Panc1 (cell line): Measurements from ENCODE around the gene MAN2B1. TPM values are rescaled to one million over a fixed set of nuclear protein-coding genes. Genes with fewer than 3 reads are reported as not detected.

Source experiments
- ATAC-seq: fragments of 200-7000 bp; cut with Tn5 transposase; 2 replicates; pipeline ENCODE4 v1.9.1; 2020; ENCODE audit warnings: mild to moderate bottlenecking, moderate library complexity
- BruUV-seq: library from RNA; stranded (reverse); fragments of 400-500 nt; replicated peaks from 2 replicates; lab custom pipeline; 2021; lab: Mats Ljungman, UMichigan
- CTCF ChIA-PET: fragments of 300-600 bp; sonication (Branson Sonifier 250); formaldehyde crosslinking; loops from one replicate; lab custom pipeline; 2022; ENCODE audit warnings: antibody characterized with exemption; lab: Charles Lee
- POLR2A ChIA-PET: fragments of 300-600 bp; sonication (Branson Sonifier 250); formaldehyde crosslinking; loops from one replicate; lab custom pipeline; 2022; ENCODE audit warnings: antibody characterized with exemption; lab: Charles Lee
- DNase-seq: peaks from one replicate; pipeline ENCODE4 v3.0.0-alpha.2; 2010; ENCODE audit warnings: low read depth, low spot score
- H3K27ac ChIP-seq: 2 replicates; pipeline ENCODE4 v1.5.1; 2011; ENCODE audit warnings: mild to moderate bottlenecking, low read length, inconsistent platforms
- H3K27me3 ChIP-seq: fragments of 200-500 bp; sonication (Bioruptor generic); 2 replicates; pipeline ENCODE4 v1.6.0; 2014; ENCODE audit warnings: low read length, inconsistent platforms; ENCODE audit not compliant: control insufficient read depth, insufficient read depth
- H3K36me3 ChIP-seq: fragments of 200-500 bp; sonication (Bioruptor generic); 2 replicates; pipeline ENCODE4 v1.5.1; 2014; ENCODE audit warnings: inconsistent platforms, mild to moderate bottlenecking, low read length, moderate library complexity; ENCODE audit not compliant: control insufficient read depth, insufficient read depth
- H3K4me1 ChIP-seq: 2 replicates; pipeline ENCODE4 v1.5.1; 2011; ENCODE audit warnings: inconsistent platforms, mild to moderate bottlenecking, low read length, moderate library complexity; ENCODE audit not compliant: control insufficient read depth, insufficient read depth
- H3K4me3 ChIP-seq, 2 experiments: 2 replicates each; pipeline ENCODE4 v1.5.1; 2011 to 2012; ENCODE audit warnings: low read depth in 2 of 2, low read length in 2 of 2, mild to moderate bottlenecking in 2 of 2, inconsistent platforms in 1 of 2, moderate library complexity in 1 of 2
- H3K9me3 ChIP-seq: fragments of 200-500 bp; sonication (Bioruptor generic); 2 replicates; pipeline ENCODE4 v1.5.1; 2014; ENCODE audit warnings: low read depth, mild to moderate bottlenecking, inconsistent platforms, low read length, moderate library complexity; ENCODE audit not compliant: control insufficient read depth, insufficient read depth
- CTCF ChIP-seq: fragments of 450-650 bp; IDR thresholded peaks from 2 replicates; pipeline ENCODE4 v1.5.1; 2017; ENCODE audit warnings: mild to moderate bottlenecking
- POLR2AphosphoS5 ChIP-seq: IDR thresholded peaks from 2 replicates; pipeline ENCODE4 v1.6.1; 2012; ENCODE audit warnings: mild to moderate bottlenecking, low read depth, low read length, moderate library complexity
- SIN3A ChIP-seq: IDR thresholded peaks from 2 replicates; pipeline ENCODE4 v1.6.1; 2012; ENCODE audit warnings: low read depth, mild to moderate bottlenecking, low read length, moderate library complexity, borderline replicate concordance; ENCODE audit not compliant: insufficient read depth
- TCF7L2 ChIP-seq: IDR thresholded peaks from 2 replicates; pipeline ENCODE4 v1.6.1; 2011; ENCODE audit warnings: mild to moderate bottlenecking, low read depth, low read length, inconsistent platforms
- in situ Hi-C: cut with HindIII; loops from 2 replicates; pipeline ENCODE4 v1.10.0; 2016; ENCODE audit warnings: low sequenced_read_pairs, low pct_unique_long_range_greater_than_20kb
- intact Hi-C: fragments of 100-400 bp; cut with micrococcal nuclease; formaldehyde crosslinking; loops from one replicate; pipeline ENCODE4 v1.10.0; 2022; ENCODE audit not compliant: unreplicated experiment
- total RNA-seq: library from RNA; stranded (reverse); gene quantifications from one replicate; pipeline ENCODE4 v1.2.1, GENCODE V29; 2021; ENCODE audit not compliant: unreplicated experiment
- TF ChIP-seq, protein P1 (sequence below), 2 experiments: IDR thresholded peaks; 2 replicates each; pipeline ENCODE4 v1.6.1; 2011 to 2012; ENCODE audit warnings: low read depth in 2 of 2, control low read depth in 1 of 2, low read length in 1 of 2, mild to moderate bottlenecking in 1 of 2, moderate library complexity in 1 of 2; ENCODE audit not compliant: insufficient read depth in 1 of 2

The MAN2B1 gene
- total RNA-seq, 1 experiment from 2014 or later, result 43.0 TPM

DNA sequence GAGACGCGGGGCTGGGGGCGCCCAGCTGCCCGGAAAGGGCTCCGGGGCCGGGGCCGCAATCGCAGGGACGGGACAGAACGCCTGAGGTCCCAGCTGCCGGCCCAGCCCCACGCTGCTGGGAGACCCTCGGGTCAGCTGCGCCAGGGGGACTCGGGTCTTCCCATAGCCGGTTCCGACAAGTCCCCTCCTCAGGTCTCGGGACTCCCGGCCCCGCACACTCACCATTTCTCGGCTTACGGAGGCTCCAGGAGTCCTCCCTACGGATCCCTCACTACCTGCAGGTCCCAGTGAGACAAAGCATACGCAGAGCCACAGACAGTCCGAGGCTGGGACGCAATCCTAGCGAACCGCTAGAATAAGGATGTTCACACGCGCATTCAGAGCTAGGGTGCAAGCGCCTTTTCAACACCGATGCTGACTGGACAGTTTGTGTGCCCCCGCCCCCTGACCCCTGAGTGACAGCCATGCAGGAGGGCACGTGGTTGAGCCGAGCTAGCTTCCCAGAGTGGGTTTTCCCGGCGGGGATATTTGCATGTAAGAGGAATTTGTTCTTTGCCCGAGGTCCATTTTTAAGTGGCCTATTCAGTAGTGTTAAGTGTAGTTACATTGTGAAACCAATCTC is 69.5 kb downstream of the MAN2B1 start:
- no peaks in the 10 kb centered on the region for H3K4me1 ChIP-seq
- in situ Hi-C loops (no loop called here), intact Hi-C loops (no loop called here)
- no peak overlapping the region for H3K27ac ChIP-seq
- no peak overlapping the region for H3K4me3 ChIP-seq
- TF ChIP-seq POLR2AphosphoS5 (no peak), SIN3A (no peak), TCF7L2 (no peak), CTCF (no peak)
- TF ChIP-seq, protein P1, sequence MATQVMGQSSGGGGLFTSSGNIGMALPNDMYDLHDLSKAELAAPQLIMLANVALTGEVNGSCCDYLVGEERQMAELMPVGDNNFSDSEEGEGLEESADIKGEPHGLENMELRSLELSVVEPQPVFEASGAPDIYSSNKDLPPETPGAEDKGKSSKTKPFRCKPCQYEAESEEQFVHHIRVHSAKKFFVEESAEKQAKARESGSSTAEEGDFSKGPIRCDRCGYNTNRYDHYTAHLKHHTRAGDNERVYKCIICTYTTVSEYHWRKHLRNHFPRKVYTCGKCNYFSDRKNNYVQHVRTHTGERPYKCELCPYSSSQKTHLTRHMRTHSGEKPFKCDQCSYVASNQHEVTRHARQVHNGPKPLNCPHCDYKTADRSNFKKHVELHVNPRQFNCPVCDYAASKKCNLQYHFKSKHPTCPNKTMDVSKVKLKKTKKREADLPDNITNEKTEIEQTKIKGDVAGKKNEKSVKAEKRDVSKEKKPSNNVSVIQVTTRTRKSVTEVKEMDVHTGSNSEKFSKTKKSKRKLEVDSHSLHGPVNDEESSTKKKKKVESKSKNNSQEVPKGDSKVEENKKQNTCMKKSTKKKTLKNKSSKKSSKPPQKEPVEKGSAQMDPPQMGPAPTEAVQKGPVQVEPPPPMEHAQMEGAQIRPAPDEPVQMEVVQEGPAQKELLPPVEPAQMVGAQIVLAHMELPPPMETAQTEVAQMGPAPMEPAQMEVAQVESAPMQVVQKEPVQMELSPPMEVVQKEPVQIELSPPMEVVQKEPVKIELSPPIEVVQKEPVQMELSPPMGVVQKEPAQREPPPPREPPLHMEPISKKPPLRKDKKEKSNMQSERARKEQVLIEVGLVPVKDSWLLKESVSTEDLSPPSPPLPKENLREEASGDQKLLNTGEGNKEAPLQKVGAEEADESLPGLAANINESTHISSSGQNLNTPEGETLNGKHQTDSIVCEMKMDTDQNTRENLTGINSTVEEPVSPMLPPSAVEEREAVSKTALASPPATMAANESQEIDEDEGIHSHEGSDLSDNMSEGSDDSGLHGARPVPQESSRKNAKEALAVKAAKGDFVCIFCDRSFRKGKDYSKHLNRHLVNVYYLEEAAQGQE (IDR thresholded peaks at IDR 0.05; ENCODE audit: insufficient read depth in 1 of 2, low read depth in 2 of 2, low read length in 1 of 2), result no peak
- ChIA-PET POLR2A (no interaction called here), CTCF (no interaction called here)
- BruUV-seq, result no TSS peak
- H3K9me3 ChIP-seq, result no peaks in the 10 kb centered on the region
- H3K27me3 ChIP-seq, result no peaks in the 10 kb centered on the region
- no peaks in the 10 kb centered on the region for H3K36me3 ChIP-seq
- DNase-seq, result no peak
- ATAC-seq, result no peak

Other genes with a start within 250 kb of the MAN2B1 start
- gene ZNF443, start 225.7 kb downstream of the MAN2B1 start, total RNA-seq, result 6.0 TPM
- 4.0 TPM for gene ZNF709, start 181.9 kb downstream of the MAN2B1 start, total RNA-seq
- 5.7 TPM for gene ZNF564, start 115.3 kb downstream of the MAN2B1 start, total RNA-seq
- gene ZNF490, start 55.9 kb downstream of the MAN2B1 start, total RNA-seq, result 7.0 TPM
- gene ZNF791, start 55.8 kb downstream of the MAN2B1 start, total RNA-seq, result 19.0 TPM
- 10.8 TPM for gene WDR83, start 65 bp upstream of the MAN2B1 start, total RNA-seq
- gene DHPS, start 15.1 kb upstream of the MAN2B1 start, total RNA-seq, result 76.9 TPM
- gene GNG14, start 21.3 kb upstream of the MAN2B1 start, total RNA-seq, result not detected
- 12.4 TPM for gene FBXW9, start 29.9 kb upstream of the MAN2B1 start, total RNA-seq
- 83.3 TPM for gene TNPO2, start 57.2 kb upstream of the MAN2B1 start, total RNA-seq
- gene TRIR, start 67.9 kb upstream of the MAN2B1 start, total RNA-seq, result 143 TPM
- 69.9 TPM for gene GET3, start 70.8 kb upstream of the MAN2B1 start, total RNA-seq
- not detected for gene BEST2, start 85.0 kb upstream of the MAN2B1 start, total RNA-seq
- 14.3 TPM for gene HOOK2, start 108.8 kb upstream of the MAN2B1 start, total RNA-seq
- 49.7 TPM for gene JUNB, start 124.7 kb upstream of the MAN2B1 start, total RNA-seq
- gene PRDX2, start 135.1 kb upstream of the MAN2B1 start, total RNA-seq, result 61.0 TPM
- gene THSD8, start 135.3 kb upstream of the MAN2B1 start, total RNA-seq, result 24.8 TPM
- 44.9 TPM for gene RNASEH2A, start 139.8 kb upstream of the MAN2B1 start, total RNA-seq
- 2.4 TPM for gene RTBDN, start 167.8 kb upstream of the MAN2B1 start, total RNA-seq
- gene MAST1, start 171.8 kb upstream of the MAN2B1 start, total RNA-seq, result 3.1 TPM
- 78.9 TPM for gene DNASE2, start 214.7 kb upstream of the MAN2B1 start, total RNA-seq
- 0.10 TPM for gene KLF1, start 220.5 kb upstream of the MAN2B1 start, total RNA-seq
- 15.6 TPM for gene GCDH, start 224.4 kb upstream of the MAN2B1 start, total RNA-seq